GM19468 (cell line): ENCODE measurements around the gene NAT9.

Experiments used
- ATAC-seq: cut with Tn5 transposase; IDR thresholded peaks from one replicate; pipeline ENCODE4 v1.9.1; 2021; ENCODE audit warnings: mild to moderate bottlenecking, moderate library complexity, moderate number of reproducible peaks; ENCODE audit not compliant: unreplicated experiment; ENCODE audit errors: extremely low read depth

The NAT9 gene

DNA sequence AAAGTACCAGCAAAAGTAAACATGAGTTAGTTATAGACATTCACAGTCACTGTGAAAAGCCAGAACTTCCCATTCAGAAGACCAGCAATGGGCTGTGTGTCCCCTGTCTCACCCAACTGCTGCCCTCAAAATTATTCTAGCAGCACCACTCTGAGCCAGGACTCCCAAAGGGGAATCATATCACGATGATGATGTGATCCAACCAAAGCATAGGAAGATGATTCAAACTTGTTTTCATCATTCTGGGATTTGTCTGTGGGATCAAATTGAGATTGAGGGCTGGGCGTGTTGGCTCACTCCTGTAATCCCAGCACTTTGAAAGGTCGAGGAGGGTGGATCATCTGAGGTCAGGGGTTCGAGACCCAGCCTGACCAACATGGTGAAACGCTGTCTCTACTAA, 6.4 kb upstream of the NAT9 start:
- ATAC-seq = no peak

DNA sequence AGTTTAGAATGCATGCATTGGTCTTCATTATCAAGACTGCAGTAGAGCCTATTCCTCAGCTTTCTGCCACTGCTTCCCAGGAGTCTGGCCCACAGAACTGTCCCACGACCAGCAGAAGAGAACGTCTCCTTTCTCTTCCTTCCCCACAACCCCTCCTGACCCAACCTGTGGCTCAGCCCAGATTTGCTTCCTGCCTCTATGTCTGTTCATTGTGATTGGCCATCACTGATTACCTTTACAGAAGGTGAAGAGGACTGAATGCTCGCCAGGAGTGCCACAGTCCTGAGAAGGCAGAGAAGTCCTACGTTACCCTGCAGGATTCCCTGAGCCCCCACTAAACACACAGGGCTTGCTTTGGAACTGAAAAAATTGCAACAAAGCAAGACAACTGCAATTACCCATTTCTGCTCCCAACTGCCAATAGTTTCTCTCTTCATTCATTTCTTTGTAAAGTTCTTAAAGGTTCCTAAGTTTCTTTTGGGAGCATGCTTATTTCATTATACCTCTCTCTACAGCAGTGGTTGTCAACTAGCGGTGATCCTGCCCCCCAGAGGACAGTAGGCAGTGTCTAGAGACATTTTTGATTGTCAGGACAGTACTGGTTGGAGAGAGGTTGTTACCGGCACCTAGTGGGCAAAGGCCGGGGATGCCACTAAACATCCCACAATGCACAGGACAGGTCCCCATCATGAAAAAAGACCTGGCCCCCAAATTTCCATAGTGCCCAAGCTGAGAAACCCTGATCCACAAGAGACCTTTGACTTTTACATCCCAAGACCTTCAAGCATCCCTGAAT, 4.5 kb upstream of the NAT9 start:
- ATAC-seq = no peak

DNA sequence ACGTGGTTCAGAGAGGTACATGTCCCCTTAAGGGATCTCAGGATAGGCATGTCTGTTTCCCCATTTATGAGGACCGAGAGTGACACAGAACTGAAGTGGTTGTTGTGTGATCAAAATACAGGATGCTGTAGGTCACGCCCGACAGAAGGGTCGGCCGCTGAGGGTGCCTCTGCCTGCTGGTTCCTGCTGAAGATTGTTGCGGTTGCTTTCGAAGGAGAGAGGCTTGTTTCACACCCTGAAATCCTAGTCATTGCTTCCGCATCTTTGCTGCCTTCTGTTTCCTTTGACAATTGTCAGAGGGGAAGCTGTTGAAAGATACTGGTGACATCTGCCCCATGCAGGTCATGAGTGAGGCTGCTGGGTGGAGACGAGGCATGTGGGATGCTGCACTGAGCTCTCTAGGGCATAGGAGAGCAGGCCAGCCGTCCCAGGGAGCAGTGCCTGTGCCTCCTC, 3.8 kb upstream of the NAT9 start:
- no peak for ATAC-seq

DNA sequence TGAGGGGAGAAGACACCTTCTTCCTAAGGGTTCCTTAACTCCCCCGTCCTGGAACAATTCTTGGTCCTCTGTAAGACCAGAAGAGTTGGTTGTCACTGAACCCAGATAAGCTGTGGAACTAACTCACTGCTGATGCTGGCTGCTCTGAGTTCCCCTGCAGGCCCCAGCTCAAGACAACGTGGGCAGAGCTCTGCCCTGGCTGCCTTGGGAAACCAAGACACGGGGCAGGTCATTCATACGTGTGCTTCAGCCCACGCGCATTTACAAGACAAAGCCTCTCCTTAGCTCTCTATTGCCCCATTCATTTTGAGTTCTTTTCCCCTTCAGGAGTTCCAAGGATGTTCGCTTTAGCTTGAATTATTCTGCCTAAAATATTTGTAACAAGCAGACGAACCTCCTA, 3.4 kb upstream of the NAT9 start:
- ATAC-seq = no peak

DNA sequence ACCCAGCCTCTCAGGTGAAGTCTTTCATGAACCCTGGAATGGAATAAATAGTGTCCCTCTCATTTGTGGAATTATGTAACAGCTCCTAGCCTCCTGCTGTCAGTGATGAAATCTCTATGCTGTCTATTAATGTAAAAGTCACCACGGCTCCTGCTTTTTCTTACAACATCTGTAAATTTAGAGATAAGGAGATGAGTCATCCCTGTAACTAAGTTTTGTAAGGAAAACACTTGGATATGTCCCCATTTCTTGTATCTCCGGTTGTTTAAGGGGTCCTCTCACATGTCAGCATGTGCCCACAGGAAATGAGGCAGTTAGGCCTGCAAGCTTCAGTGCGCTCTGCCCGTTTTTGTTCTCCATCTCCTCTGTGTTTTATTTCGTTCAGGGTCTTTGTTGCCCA, 2.8 kb upstream of the NAT9 start:
- no peak for ATAC-seq

DNA sequence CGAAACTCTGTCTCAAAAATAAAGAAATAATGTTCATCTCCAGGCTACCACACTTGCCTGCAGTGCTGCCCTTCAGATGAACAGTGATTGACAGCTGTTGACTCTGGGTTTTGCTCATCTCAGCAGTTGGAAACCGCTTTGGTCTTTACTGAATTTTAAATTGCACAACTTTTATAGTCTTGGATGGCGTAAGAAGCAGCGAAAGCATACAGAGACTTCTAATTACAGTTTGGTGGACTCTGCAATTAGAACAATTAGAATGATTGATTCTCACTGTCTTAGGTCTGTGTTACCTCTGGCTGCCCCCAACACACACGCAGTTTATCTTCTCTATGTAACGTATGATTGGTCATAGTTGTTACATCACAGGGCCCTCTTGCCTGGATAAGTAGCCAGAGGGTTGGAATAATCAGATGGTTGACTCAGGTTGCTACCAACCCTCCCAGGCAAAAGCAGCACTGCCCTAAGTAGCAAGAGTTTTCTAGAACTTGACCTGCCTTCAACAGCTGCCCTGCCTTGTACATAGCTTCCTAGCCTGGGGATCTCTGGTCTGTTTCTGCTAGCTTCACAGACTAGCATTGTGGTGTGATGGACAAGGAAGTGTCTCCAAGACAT, 1.9 kb upstream of the NAT9 start:
- no peak for ATAC-seq

DNA sequence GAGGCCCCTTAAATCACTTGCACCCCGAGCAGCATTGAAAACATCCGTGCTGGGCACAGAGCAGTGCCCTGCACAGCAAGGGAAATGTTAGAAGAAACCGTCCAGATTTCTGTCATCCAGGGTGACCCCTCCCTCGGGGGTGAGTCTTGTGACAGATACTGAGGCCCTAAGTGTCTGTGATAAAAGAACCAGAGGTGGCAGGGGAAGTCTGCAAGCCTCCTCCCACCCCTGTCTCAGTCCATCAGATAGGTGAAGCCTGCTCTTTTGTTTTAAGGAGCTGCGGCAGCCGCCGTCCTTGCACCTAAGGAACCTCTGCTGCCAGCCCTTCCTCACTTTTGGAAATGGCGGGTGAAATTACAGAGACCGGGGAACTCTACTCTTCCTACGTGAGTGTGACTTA, 845 bp upstream of the NAT9 start:
- no peak for ATAC-seq

DNA sequence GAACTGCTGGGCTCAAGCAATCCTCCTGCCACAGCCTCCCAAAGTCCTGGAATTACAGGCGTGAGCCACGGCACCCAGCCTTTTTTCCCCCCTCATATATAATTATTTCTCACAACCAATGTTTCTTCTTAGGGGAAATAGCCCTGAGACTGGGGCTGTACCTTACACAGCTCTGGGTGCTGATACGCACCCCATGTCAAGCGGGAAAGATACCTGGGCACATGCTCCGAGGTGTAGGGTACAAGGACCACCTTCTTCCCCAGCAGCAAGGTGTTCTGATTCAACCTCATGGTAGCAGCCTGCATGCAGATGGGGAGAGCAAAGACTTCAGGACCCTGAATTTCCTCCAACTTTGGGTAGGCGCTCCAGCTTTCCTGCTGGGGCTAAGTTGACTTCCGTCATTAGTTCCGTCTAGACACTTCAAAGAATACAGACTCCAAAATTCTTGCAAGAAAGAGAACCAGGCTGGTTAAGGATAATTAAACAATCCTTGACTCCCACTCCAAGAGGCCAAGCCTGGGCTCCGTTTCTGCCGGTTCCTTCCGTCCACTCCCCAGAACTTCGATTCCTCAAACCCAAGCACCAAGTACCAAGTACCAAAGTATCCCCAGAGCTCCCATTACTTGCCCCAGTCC, 619 bp downstream of the NAT9 start:
- ATAC-seq = no peak

DNA sequence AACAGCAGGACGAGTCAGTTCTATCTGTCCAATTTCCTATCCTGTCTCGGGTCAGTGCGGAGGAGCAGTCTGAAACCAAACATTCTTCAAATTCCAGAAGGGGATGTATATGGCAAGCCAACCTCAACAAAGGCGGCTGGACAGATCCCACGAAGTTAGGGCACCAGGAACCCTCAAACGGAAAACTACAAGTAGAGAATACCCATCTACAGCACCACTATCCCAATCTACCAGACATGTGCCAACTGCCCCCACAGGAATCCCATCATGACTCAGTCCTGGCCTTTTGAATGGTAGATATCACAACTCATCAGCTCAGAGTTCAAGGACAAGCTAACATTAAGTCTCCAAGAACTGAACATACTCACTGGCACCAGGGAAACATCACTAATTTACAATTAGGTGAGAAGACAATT, 2.3 kb downstream of the NAT9 start:
- no peak for ATAC-seq

DNA sequence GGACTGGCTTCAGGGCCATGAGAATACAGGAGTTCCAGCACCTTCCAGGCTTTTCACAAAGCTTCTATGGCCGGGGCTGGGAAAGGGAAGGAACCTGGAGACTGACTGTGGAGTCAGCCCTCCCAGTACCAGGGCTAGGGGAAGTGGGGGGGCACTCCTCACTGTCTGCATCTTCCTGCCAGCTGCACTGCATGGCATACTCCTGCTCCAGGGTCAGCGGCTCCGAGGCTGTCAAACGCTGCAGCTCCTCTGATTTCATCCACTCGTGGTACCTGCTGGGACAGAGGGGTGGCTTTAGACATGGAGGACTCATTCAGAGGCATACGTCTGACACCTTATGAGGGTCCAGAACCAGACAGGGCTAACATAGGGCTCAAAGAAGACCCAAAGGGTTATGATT, 2.7 kb downstream of the NAT9 start:
- ATAC-seq = no peak

DNA sequence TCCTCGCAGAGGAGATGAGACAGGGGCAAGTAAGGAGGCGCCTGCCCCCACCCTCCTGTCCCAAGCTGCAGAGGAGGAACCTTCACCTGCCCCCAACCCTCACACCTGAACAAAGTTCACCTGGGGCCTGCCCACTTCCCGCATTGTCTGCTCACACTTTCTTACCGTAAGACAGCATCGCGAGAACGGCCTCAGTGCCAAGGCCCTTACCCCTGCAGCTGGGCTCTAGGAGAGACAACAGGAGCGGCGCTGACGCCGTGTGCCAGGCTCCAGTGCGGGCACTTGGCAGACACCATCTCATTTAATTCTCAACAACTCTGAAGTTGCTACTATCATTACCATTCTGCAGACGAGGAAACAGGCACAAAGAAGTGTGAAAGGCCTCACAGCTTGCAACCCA, 4.1 kb downstream of the NAT9 start:
- ATAC-seq = no peak

DNA sequence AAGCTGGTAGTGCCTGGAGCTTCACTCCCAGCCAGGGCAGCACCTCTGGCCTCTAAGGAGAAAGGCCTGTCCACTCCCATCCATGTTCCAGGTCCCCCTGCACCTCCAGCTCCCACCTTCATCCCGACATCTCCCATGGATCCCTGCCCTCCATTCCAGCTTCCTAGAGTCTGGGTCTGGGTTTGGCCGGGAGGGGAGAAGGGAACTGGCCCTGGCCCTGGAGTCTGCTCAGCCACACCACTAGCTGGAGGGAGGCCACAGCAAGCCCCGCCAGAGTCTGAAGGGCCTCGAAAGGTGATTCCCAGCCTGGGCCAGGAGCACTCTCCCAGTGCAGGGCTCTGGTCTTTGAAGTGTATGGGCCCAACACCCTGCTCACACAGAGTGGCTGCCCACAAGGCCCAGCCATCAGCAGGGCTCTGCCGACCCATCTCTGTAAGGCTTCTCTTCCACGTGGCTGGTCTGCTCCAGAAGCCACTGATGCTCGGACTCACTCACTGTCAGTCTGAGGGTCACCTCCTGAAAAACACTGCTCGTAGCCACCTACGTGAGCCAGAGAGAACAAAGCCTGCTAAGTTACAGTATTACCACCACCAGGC, 4.7 kb downstream of the NAT9 start:
- no peak for ATAC-seq

DNA sequence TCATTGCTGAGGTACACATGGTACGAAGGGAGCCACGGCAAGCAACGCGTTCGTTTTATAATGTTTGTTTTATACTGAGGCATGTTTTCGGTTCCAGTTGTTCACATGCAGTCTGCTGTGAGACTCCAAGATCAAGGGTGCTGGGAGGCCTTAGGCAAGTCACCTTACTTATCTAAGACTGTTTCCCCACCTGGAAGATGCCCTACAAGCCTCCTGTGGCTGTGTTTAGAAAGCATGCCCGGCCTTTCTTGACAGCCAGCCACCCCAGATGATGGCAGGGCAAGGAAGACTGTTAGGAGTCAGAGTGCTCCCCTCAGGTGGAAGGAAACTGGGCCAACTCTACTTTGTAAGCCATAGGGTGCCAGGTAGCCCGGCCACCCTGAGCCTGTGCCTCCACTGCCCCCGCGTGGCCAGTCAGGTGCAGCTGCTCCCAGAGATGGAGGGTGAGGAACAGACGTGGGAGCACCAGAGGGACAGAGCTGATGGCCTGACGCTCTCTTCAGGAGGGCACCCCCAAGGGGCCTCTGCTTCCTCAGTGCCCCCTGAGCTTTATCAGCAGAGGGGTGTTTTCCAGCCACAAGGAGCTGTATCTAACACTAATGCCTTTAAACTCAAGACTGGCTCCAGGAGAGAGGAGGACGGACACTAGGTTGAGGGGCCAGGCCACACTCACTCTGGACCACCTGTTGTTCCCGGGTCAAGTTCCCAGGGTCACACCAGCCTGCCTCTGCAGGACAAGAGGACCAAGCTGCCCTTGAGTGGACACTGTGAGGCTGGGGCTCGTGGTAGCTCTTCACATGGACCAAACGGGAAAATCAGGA, 5.4 kb downstream of the NAT9 start:
- no peak for ATAC-seq

DNA sequence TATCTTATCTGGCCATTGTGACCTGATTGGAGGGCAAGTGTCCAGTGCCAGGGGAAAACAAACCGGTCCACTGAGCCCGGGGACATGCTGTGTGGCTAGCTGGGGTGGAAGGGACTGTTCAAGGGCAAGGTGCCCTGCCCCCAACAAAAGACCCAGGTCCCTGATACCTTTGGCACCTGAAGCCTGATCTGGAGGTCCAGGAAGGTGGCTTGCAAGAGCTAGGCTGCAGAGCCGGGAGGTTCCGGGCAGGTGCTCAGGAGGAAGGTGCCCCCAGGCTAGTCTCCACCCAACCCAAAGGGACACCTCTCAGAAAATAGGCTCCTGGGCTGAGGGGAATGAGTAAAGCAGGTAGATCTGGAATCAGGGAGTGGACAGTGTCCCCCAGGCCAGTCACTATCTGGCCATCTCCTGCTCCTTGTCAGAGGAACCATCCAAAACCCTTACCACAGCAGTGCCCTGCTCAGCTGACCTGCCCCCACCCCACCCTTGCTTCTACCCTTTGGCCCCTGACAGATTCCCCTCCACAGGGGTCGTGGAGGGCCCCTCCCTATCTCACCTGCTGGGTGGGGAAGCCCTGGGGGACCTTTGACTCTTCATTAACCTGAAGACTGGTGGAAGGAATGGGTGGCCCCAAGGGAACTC, 6.2 kb downstream of the NAT9 start:
- no peak for ATAC-seq

DNA sequence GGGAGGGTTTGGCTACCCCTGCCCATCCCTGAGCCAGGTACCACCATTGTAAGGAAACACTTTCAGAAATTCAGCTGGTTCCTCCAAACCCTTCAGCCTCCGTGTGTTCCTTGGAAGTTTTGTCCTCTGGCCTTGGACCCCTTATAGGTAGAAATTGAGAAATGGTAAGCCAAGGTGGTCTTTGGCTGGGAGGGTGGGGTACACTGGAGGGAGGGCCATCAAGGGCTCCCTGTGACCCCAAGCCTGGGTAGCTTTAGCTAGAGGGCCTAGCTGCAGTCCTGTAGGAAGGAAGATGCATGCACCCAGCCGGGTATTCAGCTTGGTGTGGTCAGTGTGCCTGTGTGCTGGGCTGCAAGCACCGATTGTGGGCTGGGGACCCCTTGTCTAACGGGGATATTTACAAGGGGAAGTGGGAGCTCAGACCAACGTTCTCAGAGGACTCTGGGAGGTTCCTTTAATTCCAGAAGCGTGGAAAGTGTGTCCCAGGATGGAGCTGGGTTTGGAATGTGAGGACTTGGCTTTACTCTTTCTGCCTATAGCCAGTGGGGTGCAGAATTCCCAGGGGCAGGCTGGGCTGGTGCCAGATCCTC, 6.8 kb downstream of the NAT9 start:
- ATAC-seq = no peak

DNA sequence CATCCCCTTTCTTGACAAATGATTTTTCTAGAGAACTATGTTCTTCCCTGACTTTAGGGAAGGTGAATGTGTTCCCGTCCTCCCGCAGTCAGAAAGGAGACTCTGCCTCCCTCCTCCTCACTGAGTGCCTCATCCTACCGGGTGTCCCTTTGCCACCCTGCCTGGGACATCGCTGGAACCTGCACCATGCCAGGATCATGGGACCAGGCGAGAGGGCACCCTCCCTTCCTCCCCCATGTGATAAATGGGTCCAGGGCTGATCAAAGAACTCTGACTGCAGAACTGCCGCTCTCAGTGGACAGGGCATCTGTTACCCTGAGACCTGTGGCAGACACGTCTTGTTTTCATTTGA, 7.4 kb downstream of the NAT9 start:
- no peak for ATAC-seq

DNA sequence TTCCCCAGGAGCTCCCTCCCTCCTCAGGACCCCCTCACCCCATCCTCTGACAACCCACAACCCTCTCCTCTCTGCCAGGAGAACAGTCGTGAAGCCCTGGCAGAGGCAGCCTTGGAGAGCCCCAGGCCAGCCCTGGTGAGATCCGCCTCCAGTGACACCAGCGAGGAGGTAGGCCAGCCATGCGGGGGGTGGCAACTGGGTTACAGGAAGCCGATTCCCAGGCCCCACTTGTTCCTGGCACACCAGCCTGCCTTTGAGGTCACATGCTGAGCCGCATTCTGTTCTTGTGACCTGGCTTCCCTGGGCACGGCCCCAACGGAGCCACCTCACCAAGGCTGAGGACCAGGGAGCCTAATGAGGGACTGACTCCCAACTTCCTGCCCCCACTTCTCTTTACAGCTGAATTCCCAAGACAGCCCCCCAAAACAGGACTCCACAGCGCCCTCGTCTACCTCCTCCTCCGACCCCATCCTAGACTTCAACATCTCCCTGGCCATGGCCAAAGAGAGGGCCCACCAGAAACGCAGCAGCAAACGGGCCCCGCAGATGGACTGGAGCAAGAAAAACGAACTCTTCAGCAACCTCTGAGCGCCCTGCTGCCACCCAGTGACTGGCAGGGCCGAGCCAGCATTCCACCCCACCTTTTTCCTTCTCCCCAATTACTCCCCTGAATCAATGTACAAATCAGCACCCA, 7.9 kb downstream of the NAT9 start:
- no peak for ATAC-seq

DNA sequence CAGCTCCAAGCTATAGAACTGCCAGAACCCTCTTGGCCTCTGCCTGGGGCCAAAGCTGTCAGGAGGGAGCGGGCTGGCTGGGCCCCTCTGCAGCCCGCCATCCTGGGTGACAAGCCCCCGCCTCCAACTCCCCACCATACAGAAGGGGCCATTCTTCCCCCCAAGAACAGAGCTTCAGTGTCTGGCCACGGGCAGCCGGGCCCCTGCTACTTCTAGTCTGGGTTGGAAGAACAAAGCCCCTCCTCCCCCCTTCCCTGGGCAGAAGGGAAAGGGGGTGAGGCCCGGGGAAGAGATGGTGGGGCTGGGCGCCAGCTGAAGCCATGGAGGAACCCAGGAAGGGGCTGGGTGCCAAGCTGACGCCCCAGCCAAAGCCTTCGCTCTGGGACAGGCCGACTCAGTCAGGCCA, 9.0 kb downstream of the NAT9 start:
- ATAC-seq = no peak

DNA sequence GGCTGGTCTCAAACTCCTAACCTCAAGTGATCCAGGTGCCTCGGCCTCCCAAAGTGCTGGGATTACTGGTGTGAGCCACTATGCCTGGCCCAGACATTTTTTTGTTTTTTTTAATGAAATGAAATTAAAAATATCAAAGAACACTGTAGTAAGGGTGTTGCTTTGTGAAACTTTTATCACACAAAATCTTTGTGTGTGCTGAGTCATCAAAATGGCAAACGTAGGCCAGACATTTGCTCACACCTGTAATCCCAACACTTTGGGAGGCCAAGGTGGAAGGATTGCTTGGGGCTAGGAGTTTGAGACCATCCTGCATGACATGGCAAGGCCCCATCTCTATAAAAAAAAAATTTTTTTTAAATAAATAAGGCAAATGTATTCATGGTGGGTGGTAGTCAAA, 9.7 kb downstream of the NAT9 start:
- no peak for ATAC-seq
